Measurements from ENCODE around the gene STIM2. TPM values are rescaled to one million over a fixed set of nuclear protein-coding genes. Genes with fewer than 3 reads are reported as not detected.

STIM2 gene
- total RNA-seq, 2 experiments from 2014 or later = 54.6 to 66.3 TPM

- no peaks in the 10 kb centered on the region for H3K4me1 Mint-ChIP-seq
- CTCF ChIA-PET = no interaction called here
- ATAC-seq = no peak
- H3K9me3 Mint-ChIP-seq (ENCODE audit: low read depth) = no peaks in the 10 kb centered on the region
- H3K36me3 Mint-ChIP-seq = no peaks in the 10 kb centered on the region
- no peak overlapping the region for H3K27ac Mint-ChIP-seq
- no peak for DNase-seq
- peaks cover 3% of the 10 kb centered on the region for H3K27me3 Mint-ChIP-seq
- no peak overlapping the region for H3K4me3 Mint-ChIP-seq
Measured at GRCh38 chr4:27066591-27066990, 205.9 kb downstream of the STIM2 start.

DNA sequence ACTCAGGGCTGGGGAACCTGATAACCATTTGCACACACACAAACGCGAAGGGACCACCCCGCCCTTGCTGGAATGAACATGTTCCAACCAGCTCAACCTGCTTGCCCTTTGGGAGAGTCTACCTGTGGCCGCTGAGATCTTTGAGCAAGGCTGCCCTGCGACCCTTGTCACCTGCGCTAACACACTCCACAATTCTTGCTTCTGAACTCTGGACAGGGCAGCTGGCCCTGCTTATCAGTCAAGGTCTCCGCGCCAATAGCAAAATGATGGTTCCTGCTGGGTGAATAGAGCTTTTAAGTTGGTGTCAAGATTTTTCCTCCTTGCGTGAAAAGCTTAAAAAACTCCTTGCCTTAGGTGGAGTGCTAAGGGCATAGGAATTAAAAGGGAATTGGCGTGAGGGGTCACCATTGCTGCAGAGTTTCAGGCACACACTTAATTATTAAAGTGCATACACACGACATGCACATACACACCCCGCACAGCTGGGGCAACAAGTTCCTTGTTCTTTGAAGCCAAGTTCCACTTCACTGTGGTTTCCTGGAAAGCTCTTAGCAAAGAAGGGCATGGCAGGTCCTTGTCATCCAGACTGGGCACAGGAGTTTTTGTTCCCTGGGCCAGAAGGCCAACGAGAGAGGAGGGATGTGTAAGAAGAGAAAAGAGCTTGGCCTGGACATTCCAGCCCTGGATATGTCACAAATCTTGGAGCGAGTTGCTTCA, 207.7 kb downstream of the STIM2 start:
- DNase-seq (peak; percentile 28), ATAC-seq (no peak)
- H3K27me3 Mint-ChIP-seq = peaks cover 2% of the 10 kb centered on the region
- no peaks in the 10 kb centered on the region for H3K36me3 Mint-ChIP-seq
- CTCF ChIA-PET = no interaction called here
- no peaks in the 10 kb centered on the region for H3K9me3 Mint-ChIP-seq (ENCODE audit: low read depth)
- no peak overlapping the region for H3K27ac Mint-ChIP-seq
- H3K4me3 Mint-ChIP-seq = no peak overlapping the region
- no peaks in the 10 kb centered on the region for H3K4me1 Mint-ChIP-seq
